ENCODE measurements around the gene RPS27.

RPS27 gene

DNA sequence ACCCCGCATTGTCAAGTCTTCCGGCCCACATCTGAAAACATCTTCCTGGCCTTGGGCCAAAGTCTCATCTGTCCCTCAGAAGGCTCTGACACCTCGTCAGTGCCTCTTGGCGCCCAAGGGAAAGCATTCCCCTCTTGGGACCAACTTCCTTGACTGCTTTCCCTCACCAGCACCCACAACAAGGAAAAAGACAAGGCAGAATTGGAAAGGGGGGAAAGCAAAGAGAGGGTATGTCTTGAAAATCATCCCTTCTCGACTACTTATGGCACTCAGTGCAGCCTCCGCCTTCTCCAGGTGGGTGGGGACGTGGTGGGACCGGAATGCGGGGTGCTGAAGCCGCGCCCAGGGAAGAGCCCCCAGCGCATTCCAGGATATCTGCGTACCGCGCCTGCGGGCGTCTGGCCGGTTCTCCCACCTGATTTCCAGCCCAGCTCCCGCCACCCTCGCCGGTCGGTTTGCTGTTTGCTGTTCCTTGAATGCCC, 26.7 kb upstream of the RPS27 start:
- H3K23ac ChIP-seq (ENCODE audit: low read length in 2 of 2), result peak overlapping the region in 1 of 2 experiments; percentile 2
- no peak overlapping the region for H2BK5ac ChIP-seq (ENCODE audit: low read depth, low read length, poor library complexity, severe bottlenecking)
- WGBS, result 0% methylated on average over 22 of the region's 22 CpGs

DNA sequence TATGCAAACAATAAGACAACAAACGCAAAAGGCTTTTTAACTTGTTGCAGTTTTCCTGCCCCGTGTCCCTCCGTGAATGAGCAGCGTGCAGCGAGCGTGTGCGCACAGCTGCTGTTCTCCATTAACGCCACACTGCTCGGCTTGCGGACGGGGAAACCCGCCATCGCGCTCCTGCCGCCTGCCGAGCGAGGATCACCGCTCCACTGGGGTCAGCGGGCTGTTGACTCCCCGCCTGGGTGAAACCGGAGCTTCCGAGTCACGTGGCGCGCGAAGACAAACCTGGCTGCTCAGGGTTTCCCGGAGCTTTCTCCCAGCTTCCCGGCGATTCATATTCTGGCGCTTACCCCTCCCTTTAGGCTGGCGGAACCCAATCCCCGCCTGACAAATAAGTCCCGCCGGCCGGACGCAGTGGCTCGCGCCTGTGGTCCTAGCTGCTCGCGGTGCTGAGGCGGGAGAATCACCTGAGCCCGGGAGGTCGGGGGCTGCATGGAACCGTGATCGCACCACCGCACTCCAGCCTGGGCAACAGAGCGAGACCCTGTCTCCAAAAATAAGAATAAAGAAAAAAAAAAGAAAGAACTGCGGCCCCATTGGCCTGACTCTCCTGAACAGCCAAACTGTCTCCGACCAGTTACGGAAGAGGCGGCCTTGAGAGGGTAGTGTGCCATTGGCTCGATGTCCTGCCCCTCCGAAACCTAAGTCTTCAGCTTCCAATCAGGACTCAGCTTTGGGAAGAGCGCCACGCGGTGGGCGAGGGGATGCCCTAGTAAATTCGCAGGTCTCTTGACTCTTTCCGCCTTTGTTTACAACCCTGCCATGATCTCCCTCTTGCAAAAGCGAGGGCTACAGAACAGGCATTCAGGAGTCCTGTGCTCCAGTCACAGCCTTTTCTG, 23.2 kb upstream of the RPS27 start, which contains the start of gene CREB3L4:
TSS of gene CREB3L4 (plus strand) at position 796 of the 893 bp plus-strand sequence. CDS start 624 bp downstream, outside the sequence.
- no peaks in the 10 kb centered on the region for H3K27me3 ChIP-seq (ENCODE audit: control insufficient read depth in 1 of 2, insufficient read depth in 1 of 2, low read length in 2 of 2)
- H4K91ac ChIP-seq (ENCODE audit: low read length), result peak within 1 kb of the TSS; percentile 74
- H3K18ac ChIP-seq (ENCODE audit: low read depth in 1 of 2, low read length in 2 of 2), result peak within 1 kb of the TSS; percentile 67 to 89
- peak within 1 kb of the TSS; percentile 11 for H2AK5ac ChIP-seq (ENCODE audit: low read length, severe bottlenecking)
- peaks cover 12% of the 10 kb centered on the region for H3K4me1 ChIP-seq (ENCODE audit: control insufficient read depth, insufficient read depth, low read depth, low read length)
- no peaks in the 10 kb centered on the region for H3K9me3 ChIP-seq (ENCODE audit: control insufficient read depth, low read length)
- peak within 1 kb of the TSS; percentile 89 for H3K9ac ChIP-seq (ENCODE audit: low read length)
- peak within 1 kb of the TSS; percentile 86 for H2AFZ ChIP-seq (ENCODE audit: low read depth, low read length)
- H3K79me1 ChIP-seq (replicated peaks; ENCODE audit: low read length, poor library complexity, severe bottlenecking), result peaks cover 10% of the 10 kb centered on the region
- H3K27ac ChIP-seq (ENCODE audit: low read length, poor library complexity, severe bottlenecking), result peak within 1 kb of the TSS; percentile 90
- H4K8ac ChIP-seq (ENCODE audit: low read length), result peak within 1 kb of the TSS; percentile 97
- peak within 1 kb of the TSS; percentile 70 to 95 for H3K4me3 ChIP-seq (ENCODE audit: insufficient read depth in 1 of 2, low read depth in 1 of 2, low read length in 2 of 2)
- no peaks in the 10 kb centered on the region for H3K36me3 ChIP-seq (ENCODE audit: control insufficient read depth in 1 of 2, insufficient read depth in 2 of 2, low read depth in 1 of 2, low read length in 2 of 2)
- peak within 1 kb of the TSS; percentile 69 to 94 for H3K4ac ChIP-seq (ENCODE audit: low read depth in 1 of 2, low read length in 2 of 2)
- H3K14ac ChIP-seq (ENCODE audit: low read length in 2 of 2), result peak within 1 kb of the TSS in 1 of 2 experiments; percentile 72
- peak within 1 kb of the TSS; percentile 72 for H3K4me2 ChIP-seq (ENCODE audit: low read length, poor library complexity, severe bottlenecking)
- peak within 1 kb of the TSS; percentile 85 for H2BK120ac ChIP-seq (ENCODE audit: low read depth, low read length)
- DNase-seq, result peak; percentile 99
- no peak within 1 kb of the TSS for H2BK15ac ChIP-seq (ENCODE audit: low read depth, poor library complexity, severe bottlenecking)
- WGBS, result 2% methylated on average over 56 of the region's 60 CpGs
- peak within 1 kb of the TSS; percentile 61 to 63 for H2BK12ac ChIP-seq (ENCODE audit: low read length in 2 of 2)
- peak within 1 kb of the TSS; percentile 24 for H2BK5ac ChIP-seq (ENCODE audit: low read depth, low read length, poor library complexity, severe bottlenecking)
- H3K23ac ChIP-seq (ENCODE audit: low read length in 2 of 2), result no peak within 1 kb of the TSS

More for the DNA sequence above, 26.7 kb upstream of the RPS27 start:
- H3K9me3 ChIP-seq (ENCODE audit: control insufficient read depth, low read length), result no peaks in the 10 kb centered on the region
- peak overlapping the region; percentile 11 for H2AK5ac ChIP-seq (ENCODE audit: low read length, severe bottlenecking)
- peaks cover 17% of the 10 kb centered on the region for H3K79me1 ChIP-seq (replicated peaks; ENCODE audit: low read length, poor library complexity, severe bottlenecking)
- peak overlapping the region; percentile 2 to 67 for H3K18ac ChIP-seq (ENCODE audit: low read depth in 1 of 2, low read length in 2 of 2)
- peak overlapping the region; percentile 86 for H3K27ac ChIP-seq (ENCODE audit: low read length, poor library complexity, severe bottlenecking)
- peaks cover 16 to 24% of the 10 kb centered on the region in 2 experiments for H3K36me3 ChIP-seq (ENCODE audit: control insufficient read depth in 1 of 2, insufficient read depth in 2 of 2, low read depth in 1 of 2, low read length in 2 of 2)
- peak overlapping the region in 1 of 2 experiments; percentile 75 for H2BK12ac ChIP-seq (ENCODE audit: low read length in 2 of 2)
- H3K4ac ChIP-seq (ENCODE audit: low read depth in 1 of 2, low read length in 2 of 2), result peak overlapping the region; percentile 46 to 92
- peak overlapping the region in 1 of 2 experiments; percentile 73 for H3K14ac ChIP-seq (ENCODE audit: low read length in 2 of 2)
- H2BK15ac ChIP-seq (ENCODE audit: low read depth, poor library complexity, severe bottlenecking), result peak overlapping the region; percentile 73
- H4K8ac ChIP-seq (ENCODE audit: low read length), result peak overlapping the region; percentile 74
- peak overlapping the region; percentile 85 for H3K4me2 ChIP-seq (ENCODE audit: low read length, poor library complexity, severe bottlenecking)
- H4K91ac ChIP-seq (ENCODE audit: low read length), result peak overlapping the region; percentile 78
- H2AFZ ChIP-seq (ENCODE audit: low read depth, low read length), result peak overlapping the region; percentile 29
- peak overlapping the region; percentile 92 for H3K9ac ChIP-seq (ENCODE audit: low read length)
- H3K4me3 ChIP-seq (ENCODE audit: insufficient read depth in 1 of 2, low read depth in 1 of 2, low read length in 2 of 2), result peak overlapping the region; percentile 49 to 97
- H3K27me3 ChIP-seq (ENCODE audit: control insufficient read depth in 1 of 2, insufficient read depth in 1 of 2, low read length in 2 of 2), result no peaks in the 10 kb centered on the region
- H3K4me1 ChIP-seq (ENCODE audit: control insufficient read depth, insufficient read depth, low read depth, low read length), result peaks cover 14% of the 10 kb centered on the region
- H2BK120ac ChIP-seq (ENCODE audit: low read depth, low read length), result no peak overlapping the region
- DNase-seq, result no peak

DNA sequence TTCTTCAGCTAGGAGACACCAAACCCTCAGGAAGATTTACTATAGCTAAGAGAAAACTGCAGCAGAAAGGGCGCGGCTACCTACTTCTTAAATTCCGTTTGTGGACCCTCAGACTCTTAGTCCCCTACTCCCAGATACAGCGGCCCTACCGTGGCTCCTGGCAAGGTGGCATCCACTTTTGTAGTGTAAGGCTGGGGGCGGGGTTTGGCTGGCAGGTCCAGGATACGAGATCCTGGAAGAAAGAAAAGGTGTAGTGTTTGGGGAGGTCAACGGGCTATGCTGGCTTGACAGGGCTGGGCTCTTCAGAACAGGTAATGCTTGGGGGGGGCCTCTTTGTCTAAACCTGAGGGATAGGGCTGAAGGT, 22.6 kb upstream of the RPS27 start:
- peak overlapping the region in 1 of 2 experiments; percentile 67 for H3K18ac ChIP-seq (ENCODE audit: low read depth in 1 of 2, low read length in 2 of 2)
- H4K8ac ChIP-seq (ENCODE audit: low read length), result peak overlapping the region; percentile 97
- H4K91ac ChIP-seq (ENCODE audit: low read length), result peak overlapping the region; percentile 74
- no peaks in the 10 kb centered on the region for H3K27me3 ChIP-seq (ENCODE audit: control insufficient read depth in 1 of 2, insufficient read depth in 1 of 2, low read length in 2 of 2)
- H2AFZ ChIP-seq (ENCODE audit: low read depth, low read length), result peak overlapping the region; percentile 66
- no peak overlapping the region for H3K23ac ChIP-seq (ENCODE audit: low read length in 2 of 2)
- H3K36me3 ChIP-seq (ENCODE audit: control insufficient read depth in 1 of 2, insufficient read depth in 2 of 2, low read depth in 1 of 2, low read length in 2 of 2), result peaks cover 4 to 6% of the 10 kb centered on the region in 2 experiments
- peak overlapping the region; percentile 89 for H3K9ac ChIP-seq (ENCODE audit: low read length)
- no peaks in the 10 kb centered on the region for H3K9me3 ChIP-seq (ENCODE audit: control insufficient read depth, low read length)
- peaks cover 10% of the 10 kb centered on the region for H3K4me1 ChIP-seq (ENCODE audit: control insufficient read depth, insufficient read depth, low read depth, low read length)
- H2BK15ac ChIP-seq (ENCODE audit: low read depth, poor library complexity, severe bottlenecking), result no peak overlapping the region
- H3K4me3 ChIP-seq (ENCODE audit: insufficient read depth in 1 of 2, low read depth in 1 of 2, low read length in 2 of 2), result peak overlapping the region; percentile 43 to 95
- peak overlapping the region; percentile 71 for H2BK120ac ChIP-seq (ENCODE audit: low read depth, low read length)
- H3K4me2 ChIP-seq (ENCODE audit: low read length, poor library complexity, severe bottlenecking), result peak overlapping the region; percentile 72
- no peak overlapping the region for H2BK5ac ChIP-seq (ENCODE audit: low read depth, low read length, poor library complexity, severe bottlenecking)
- H3K4ac ChIP-seq (ENCODE audit: low read depth in 1 of 2, low read length in 2 of 2), result peak overlapping the region; percentile 69 to 94
- no peak for DNase-seq
- peak overlapping the region; percentile 44 for H3K27ac ChIP-seq (ENCODE audit: low read length, poor library complexity, severe bottlenecking)
- peak overlapping the region; percentile 61 to 63 for H2BK12ac ChIP-seq (ENCODE audit: low read length in 2 of 2)
- no peak overlapping the region for H2AK5ac ChIP-seq (ENCODE audit: low read length, severe bottlenecking)
- H3K79me1 ChIP-seq (replicated peaks; ENCODE audit: low read length, poor library complexity, severe bottlenecking), result peaks cover 10% of the 10 kb centered on the region
- H3K14ac ChIP-seq (ENCODE audit: low read length in 2 of 2), result no peak overlapping the region
- 45% methylated on average over 6 of the region's 8 CpGs for WGBS

DNA sequence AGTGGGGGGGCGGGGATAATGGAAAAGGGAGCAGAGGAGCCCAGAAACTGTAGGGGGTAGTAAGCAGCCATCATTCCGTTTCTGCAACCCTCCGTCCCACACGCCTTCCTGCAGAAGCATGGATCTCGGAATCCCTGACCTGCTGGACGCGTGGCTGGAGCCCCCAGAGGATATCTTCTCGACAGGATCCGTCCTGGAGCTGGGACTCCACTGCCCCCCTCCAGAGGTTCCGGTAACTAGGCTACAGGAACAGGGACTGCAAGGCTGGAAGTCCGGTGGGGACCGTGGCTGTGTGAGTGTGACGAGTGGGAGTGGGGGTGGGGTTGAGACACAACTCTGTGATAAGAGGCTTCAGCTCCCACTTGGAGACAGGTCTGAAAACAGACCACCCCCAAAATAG, 22.2 kb upstream of the RPS27 start:
- H2BK15ac ChIP-seq (ENCODE audit: low read depth, poor library complexity, severe bottlenecking), result no peak overlapping the region
- 96% methylated on average over 13 of the region's 13 CpGs for WGBS
- peak overlapping the region in 1 of 2 experiments; percentile 95 for H3K4me3 ChIP-seq (ENCODE audit: insufficient read depth in 1 of 2, low read depth in 1 of 2, low read length in 2 of 2)
- peak overlapping the region in 1 of 2 experiments; percentile 21 for H2BK12ac ChIP-seq (ENCODE audit: low read length in 2 of 2)
- no peak overlapping the region for H2BK5ac ChIP-seq (ENCODE audit: low read depth, low read length, poor library complexity, severe bottlenecking)
- peak overlapping the region in 1 of 2 experiments; percentile 18 for H3K14ac ChIP-seq (ENCODE audit: low read length in 2 of 2)
- no peak overlapping the region for H2BK120ac ChIP-seq (ENCODE audit: low read depth, low read length)
- no peak overlapping the region for H3K18ac ChIP-seq (ENCODE audit: low read depth in 1 of 2, low read length in 2 of 2)
- no peaks in the 10 kb centered on the region for H3K27me3 ChIP-seq (ENCODE audit: control insufficient read depth in 1 of 2, insufficient read depth in 1 of 2, low read length in 2 of 2)
- peak overlapping the region; percentile 74 for H4K91ac ChIP-seq (ENCODE audit: low read length)
- H2AFZ ChIP-seq (ENCODE audit: low read depth, low read length), result no peak overlapping the region
- H3K9me3 ChIP-seq (ENCODE audit: control insufficient read depth, low read length), result no peaks in the 10 kb centered on the region
- no peak overlapping the region for H3K23ac ChIP-seq (ENCODE audit: low read length in 2 of 2)
- peaks cover 8 to 10% of the 10 kb centered on the region in 2 experiments for H3K36me3 ChIP-seq (ENCODE audit: control insufficient read depth in 1 of 2, insufficient read depth in 2 of 2, low read depth in 1 of 2, low read length in 2 of 2)
- H4K8ac ChIP-seq (ENCODE audit: low read length), result peak overlapping the region; percentile 97
- peak overlapping the region; percentile 69 to 94 for H3K4ac ChIP-seq (ENCODE audit: low read depth in 1 of 2, low read length in 2 of 2)
- H2AK5ac ChIP-seq (ENCODE audit: low read length, severe bottlenecking), result peak overlapping the region; percentile 11
- peak overlapping the region; percentile 89 for H3K9ac ChIP-seq (ENCODE audit: low read length)
- H3K79me1 ChIP-seq (replicated peaks; ENCODE audit: low read length, poor library complexity, severe bottlenecking), result peaks cover 10% of the 10 kb centered on the region
- H3K27ac ChIP-seq (ENCODE audit: low read length, poor library complexity, severe bottlenecking), result no peak overlapping the region
- H3K4me2 ChIP-seq (ENCODE audit: low read length, poor library complexity, severe bottlenecking), result peak overlapping the region; percentile 72
- H3K4me1 ChIP-seq (ENCODE audit: control insufficient read depth, insufficient read depth, low read depth, low read length), result peaks cover 10% of the 10 kb centered on the region
- DNase-seq, result no peak
